ENCODE results near the gene CDK5R2. TPM values are rescaled to one million over a fixed set of nuclear protein-coding genes. Genes with fewer than 3 reads are reported as not detected.
A peak's percentile ranks its signal among the peaks of the same experiment; 100 is the strongest.

Gene CDK5R2
- total RNA-seq, 1 donor, result not detected

DNA sequence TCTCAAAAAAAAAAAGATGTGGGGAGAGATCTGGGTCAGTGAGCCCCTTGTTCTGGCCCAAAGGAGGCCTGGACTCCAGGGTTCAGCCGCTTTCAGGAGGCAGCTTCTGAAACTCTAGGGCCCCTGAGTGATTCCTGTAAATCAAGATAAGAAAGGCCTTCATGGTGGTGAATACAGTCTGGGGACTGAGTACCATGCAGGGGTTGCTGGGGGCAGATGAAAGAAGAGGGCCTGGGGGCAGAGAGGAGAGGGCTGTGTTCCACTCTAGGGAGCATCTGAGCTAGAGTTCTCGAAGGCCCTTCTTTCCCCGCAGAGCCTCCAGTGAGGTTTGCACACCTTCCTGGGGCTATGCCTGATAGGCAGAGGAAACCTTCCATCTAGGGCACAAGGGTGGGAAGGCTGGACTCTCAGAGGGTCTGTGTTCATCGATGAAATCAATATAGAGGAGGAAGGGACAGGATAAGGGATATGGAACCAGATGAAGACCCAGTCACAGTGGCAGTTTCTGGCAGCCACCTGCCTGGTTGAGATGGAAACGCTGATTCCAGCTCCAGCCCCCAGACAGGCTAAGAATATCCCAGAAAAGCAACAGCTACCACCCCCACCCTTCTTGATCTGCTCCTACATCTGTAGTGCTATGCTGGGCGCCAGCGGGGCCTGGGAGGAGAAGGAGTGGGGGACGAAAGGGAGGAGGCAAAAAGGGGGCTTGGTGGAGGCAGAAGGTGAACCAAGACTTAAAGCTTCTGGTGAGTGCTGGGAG is 4.7 kb upstream of the CDK5R2 start:
- Histone ChIP-seq H3K27me3 (ENCODE audit: insufficient read depth, low read length) (peaks cover 45% of the 10 kb centered on the region), H3K79me2 (ENCODE audit: insufficient read depth, low read length) (no peaks in the 10 kb centered on the region), H3K4me2 (ENCODE audit: insufficient read depth, low read length) (no peak overlapping the region), H3K27ac (ENCODE audit: low read depth, low read length) (no peak overlapping the region), H2AFZ (ENCODE audit: low read length) (no peak overlapping the region), H3K4me3 (ENCODE audit: insufficient read depth, low read length) (no peak overlapping the region), H3K4me1 (ENCODE audit: insufficient read depth, low read length) (no peaks in the 10 kb centered on the region), H4K20me1 (ENCODE audit: insufficient read depth, low read length) (no peaks in the 10 kb centered on the region), H3K36me3 (ENCODE audit: insufficient read depth, low read length) (no peaks in the 10 kb centered on the region), H3K9me3 (ENCODE audit: low read depth, low read length) (no peaks in the 10 kb centered on the region)
- TF ChIP-seq, protein P1, sequence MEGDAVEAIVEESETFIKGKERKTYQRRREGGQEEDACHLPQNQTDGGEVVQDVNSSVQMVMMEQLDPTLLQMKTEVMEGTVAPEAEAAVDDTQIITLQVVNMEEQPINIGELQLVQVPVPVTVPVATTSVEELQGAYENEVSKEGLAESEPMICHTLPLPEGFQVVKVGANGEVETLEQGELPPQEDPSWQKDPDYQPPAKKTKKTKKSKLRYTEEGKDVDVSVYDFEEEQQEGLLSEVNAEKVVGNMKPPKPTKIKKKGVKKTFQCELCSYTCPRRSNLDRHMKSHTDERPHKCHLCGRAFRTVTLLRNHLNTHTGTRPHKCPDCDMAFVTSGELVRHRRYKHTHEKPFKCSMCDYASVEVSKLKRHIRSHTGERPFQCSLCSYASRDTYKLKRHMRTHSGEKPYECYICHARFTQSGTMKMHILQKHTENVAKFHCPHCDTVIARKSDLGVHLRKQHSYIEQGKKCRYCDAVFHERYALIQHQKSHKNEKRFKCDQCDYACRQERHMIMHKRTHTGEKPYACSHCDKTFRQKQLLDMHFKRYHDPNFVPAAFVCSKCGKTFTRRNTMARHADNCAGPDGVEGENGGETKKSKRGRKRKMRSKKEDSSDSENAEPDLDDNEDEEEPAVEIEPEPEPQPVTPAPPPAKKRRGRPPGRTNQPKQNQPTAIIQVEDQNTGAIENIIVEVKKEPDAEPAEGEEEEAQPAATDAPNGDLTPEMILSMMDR (IDR thresholded peaks at IDR 0.05; ENCODE audit: extremely low read depth, low read depth, low read length), result no peak
- no peak for DNase-seq (ENCODE audit: insufficient read length, low spot score, missing footprints)

DNA sequence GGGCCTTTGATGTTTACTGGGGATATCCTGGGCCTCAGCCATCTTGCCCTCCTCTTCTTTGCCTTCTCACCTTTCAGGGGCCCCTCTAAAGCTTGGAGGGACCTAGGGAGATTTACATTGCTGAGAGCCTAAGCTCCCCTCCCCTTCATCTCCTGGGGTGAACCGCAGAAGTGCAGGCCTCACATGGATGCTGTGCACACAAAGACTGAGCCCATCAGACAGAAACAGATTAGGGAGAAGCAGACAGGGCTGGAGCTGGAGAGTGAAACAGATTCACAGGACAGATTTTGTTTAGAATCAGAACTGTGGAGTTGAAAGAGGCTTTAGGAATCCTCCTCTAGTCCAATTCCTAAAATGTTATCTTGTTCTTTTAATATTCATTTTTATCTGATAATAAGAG is 3.4 kb upstream of the CDK5R2 start:
- no peaks in the 10 kb centered on the region for H4K20me1 ChIP-seq (ENCODE audit: insufficient read depth, low read length)
- H3K27me3 ChIP-seq (ENCODE audit: insufficient read depth, low read length), result peaks cover 55% of the 10 kb centered on the region
- no peak overlapping the region for H3K4me2 ChIP-seq (ENCODE audit: insufficient read depth, low read length)

DNA sequence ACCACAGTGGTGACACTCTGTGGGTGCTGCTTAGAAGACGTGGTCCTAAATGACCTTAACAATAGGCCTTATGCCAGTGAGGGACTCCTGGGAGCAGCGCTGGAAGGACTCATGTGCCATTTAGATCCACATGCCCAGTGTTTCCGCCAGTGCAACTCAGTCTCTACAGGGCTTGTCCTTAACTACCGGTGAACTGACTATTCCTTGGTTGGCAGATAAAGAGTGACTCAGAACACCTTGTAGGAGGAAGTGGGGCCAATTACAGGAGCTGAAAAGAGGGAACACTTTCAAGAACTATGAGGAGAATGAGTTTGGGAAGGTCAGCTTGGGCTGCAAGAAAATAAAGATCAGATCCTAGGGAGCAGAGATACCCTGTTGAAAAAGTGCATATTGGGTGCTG is 1.8 kb upstream of the CDK5R2 start:
- TF ChIP-seq, protein P1 (IDR thresholded peaks at IDR 0.05; ENCODE audit: extremely low read depth, low read depth, low read length), result no peak
- Histone ChIP-seq H3K27me3 (ENCODE audit: insufficient read depth, low read length) (peaks cover 66% of the 10 kb centered on the region), H3K79me2 (ENCODE audit: insufficient read depth, low read length) (no peaks in the 10 kb centered on the region)

More for the DNA sequence above, 3.4 kb upstream of the CDK5R2 start:
- no peaks in the 10 kb centered on the region for H3K36me3 ChIP-seq (ENCODE audit: insufficient read depth, low read length)
- H3K4me1 ChIP-seq (ENCODE audit: insufficient read depth, low read length), result no peaks in the 10 kb centered on the region
- no peaks in the 10 kb centered on the region for H3K79me2 ChIP-seq (ENCODE audit: insufficient read depth, low read length)
- TF ChIP-seq, protein P1 (IDR thresholded peaks at IDR 0.05; ENCODE audit: extremely low read depth, low read depth, low read length), result no peak
- DNase-seq (ENCODE audit: insufficient read length, low spot score, missing footprints), result peak; percentile 81
- H3K4me3 ChIP-seq (ENCODE audit: insufficient read depth, low read length), result no peak overlapping the region
- H3K27ac ChIP-seq (ENCODE audit: low read depth, low read length), result no peak overlapping the region
- H3K9me3 ChIP-seq (ENCODE audit: low read depth, low read length), result no peaks in the 10 kb centered on the region
- no peak overlapping the region for H2AFZ ChIP-seq (ENCODE audit: low read length)

DNA sequence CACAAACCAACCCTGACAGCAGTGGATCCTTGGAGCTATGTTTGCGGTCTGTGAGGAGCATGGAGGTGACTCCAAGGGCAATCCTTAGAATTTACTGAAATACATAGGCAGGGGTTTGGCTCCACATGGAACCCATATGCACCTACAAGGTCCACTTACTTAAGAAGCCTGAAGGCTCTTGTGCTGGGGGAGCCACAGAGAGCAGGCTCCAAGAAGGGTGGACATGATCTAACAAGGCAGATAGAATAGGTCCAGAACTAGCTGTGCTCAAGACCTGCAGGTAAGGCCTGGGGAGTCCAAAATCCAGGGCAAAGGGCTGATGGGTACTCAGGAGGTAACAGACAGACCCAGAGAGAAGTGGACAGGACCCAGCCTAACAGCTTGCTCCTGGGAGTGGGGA is 1.2 kb upstream of the CDK5R2 start:
- Histone ChIP-seq H2AFZ (ENCODE audit: low read length) (no peak overlapping the region), H3K27ac (ENCODE audit: low read depth, low read length) (no peak overlapping the region), H3K4me2 (ENCODE audit: insufficient read depth, low read length) (no peak overlapping the region), H3K36me3 (ENCODE audit: insufficient read depth, low read length) (no peaks in the 10 kb centered on the region), H4K20me1 (ENCODE audit: insufficient read depth, low read length) (no peaks in the 10 kb centered on the region), H3K4me1 (ENCODE audit: insufficient read depth, low read length) (no peaks in the 10 kb centered on the region), H3K27me3 (ENCODE audit: insufficient read depth, low read length) (peaks cover 66% of the 10 kb centered on the region), H3K4me3 (ENCODE audit: insufficient read depth, low read length) (no peak overlapping the region), H3K79me2 (ENCODE audit: insufficient read depth, low read length) (no peaks in the 10 kb centered on the region), H3K9me3 (ENCODE audit: low read depth, low read length) (no peaks in the 10 kb centered on the region)
- TF ChIP-seq, protein P1 (IDR thresholded peaks at IDR 0.05; ENCODE audit: extremely low read depth, low read depth, low read length), result no peak
- DNase-seq (ENCODE audit: insufficient read length, low spot score, missing footprints), result no peak

More for the DNA sequence above, 1.8 kb upstream of the CDK5R2 start:
- no peak for DNase-seq (ENCODE audit: insufficient read length, low spot score, missing footprints)
- Histone ChIP-seq H3K36me3 (ENCODE audit: insufficient read depth, low read length) (no peaks in the 10 kb centered on the region), H3K4me3 (ENCODE audit: insufficient read depth, low read length) (no peak overlapping the region), H3K9me3 (ENCODE audit: low read depth, low read length) (no peaks in the 10 kb centered on the region), H3K27ac (ENCODE audit: low read depth, low read length) (no peak overlapping the region), H3K4me2 (ENCODE audit: insufficient read depth, low read length) (no peak overlapping the region), H4K20me1 (ENCODE audit: insufficient read depth, low read length) (no peaks in the 10 kb centered on the region), H2AFZ (ENCODE audit: low read length) (no peak overlapping the region), H3K4me1 (ENCODE audit: insufficient read depth, low read length) (no peaks in the 10 kb centered on the region)

Measured in osteoblast (primary cell).